ENCODE results near the gene AFDN. TPM values are rescaled to one million over a fixed set of nuclear protein-coding genes. Genes with fewer than 3 reads are reported as not detected.

AFDN gene
- total RNA-seq, 1 experiment from 2014 or later: 177 TPM

DNA sequence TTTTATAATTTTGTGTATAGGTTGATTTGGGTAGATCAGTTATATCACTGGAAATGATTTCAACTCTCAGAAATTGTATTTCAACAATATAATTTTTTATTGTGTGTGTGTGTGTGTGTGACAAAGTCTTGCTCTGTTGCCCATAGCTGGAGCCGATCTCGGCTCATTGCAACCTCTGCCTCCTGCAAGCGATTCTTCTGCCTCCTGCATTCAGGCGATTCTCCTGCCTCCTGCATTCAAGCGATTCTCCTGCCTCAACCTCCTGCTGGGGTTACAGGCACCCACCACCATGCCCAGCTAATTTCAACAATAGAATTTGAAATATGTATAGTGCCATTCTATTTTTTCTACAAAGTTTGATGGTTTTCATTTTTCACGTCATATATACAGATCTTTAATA lies 24.1 kb downstream of the AFDN start:
- BruUV-seq (replicated peaks): no TSS peak
- CTCF ChIA-PET: no interaction called here
- H3K4me3 Mint-ChIP-seq (ENCODE audit: unreplicated experiment): peak overlapping the region; percentile 40
- no peaks in the 10 kb centered on the region for H3K36me3 Mint-ChIP-seq (ENCODE audit: insufficient read depth, unreplicated experiment)
- no peaks in the 10 kb centered on the region for H3K9me3 Mint-ChIP-seq (ENCODE audit: unreplicated experiment)
- Histone ChIP-seq H3K4me3 (ENCODE audit: low read depth, low read length) (no peak overlapping the region), H3K36me3 (ENCODE audit: control insufficient read depth, insufficient read depth, low read length) (no peaks in the 10 kb centered on the region), H3K27me3 (replicated peaks; ENCODE audit: control insufficient read depth, insufficient read depth, low read length) (no peaks in the 10 kb centered on the region), H3K9me3 (no peaks in the 10 kb centered on the region), H3K4me1 (peaks cover 65% of the 10 kb centered on the region)
- DNase-seq: no peak
- POLR2A ChIA-PET: interaction anchor here (0.6 kb wide), 1 partner anchor 185 kb away, joined by 3 read pairs; no protein-coding TSS in a partner anchor
- peak overlapping the region; percentile 95 for H3K27ac Mint-ChIP-seq (ENCODE audit: unreplicated experiment)
- H3K27me3 Mint-ChIP-seq (ENCODE audit: insufficient read depth, unreplicated experiment): no peaks in the 10 kb centered on the region
- TF ChIP-seq, protein P1, sequence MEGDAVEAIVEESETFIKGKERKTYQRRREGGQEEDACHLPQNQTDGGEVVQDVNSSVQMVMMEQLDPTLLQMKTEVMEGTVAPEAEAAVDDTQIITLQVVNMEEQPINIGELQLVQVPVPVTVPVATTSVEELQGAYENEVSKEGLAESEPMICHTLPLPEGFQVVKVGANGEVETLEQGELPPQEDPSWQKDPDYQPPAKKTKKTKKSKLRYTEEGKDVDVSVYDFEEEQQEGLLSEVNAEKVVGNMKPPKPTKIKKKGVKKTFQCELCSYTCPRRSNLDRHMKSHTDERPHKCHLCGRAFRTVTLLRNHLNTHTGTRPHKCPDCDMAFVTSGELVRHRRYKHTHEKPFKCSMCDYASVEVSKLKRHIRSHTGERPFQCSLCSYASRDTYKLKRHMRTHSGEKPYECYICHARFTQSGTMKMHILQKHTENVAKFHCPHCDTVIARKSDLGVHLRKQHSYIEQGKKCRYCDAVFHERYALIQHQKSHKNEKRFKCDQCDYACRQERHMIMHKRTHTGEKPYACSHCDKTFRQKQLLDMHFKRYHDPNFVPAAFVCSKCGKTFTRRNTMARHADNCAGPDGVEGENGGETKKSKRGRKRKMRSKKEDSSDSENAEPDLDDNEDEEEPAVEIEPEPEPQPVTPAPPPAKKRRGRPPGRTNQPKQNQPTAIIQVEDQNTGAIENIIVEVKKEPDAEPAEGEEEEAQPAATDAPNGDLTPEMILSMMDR (IDR thresholded peaks at IDR 0.05; ENCODE audit: insufficient read depth in 1 of 2, low read depth in 1 of 2, low read length in 1 of 2, severe bottlenecking in 1 of 2, unreplicated experiment in 1 of 2): no peak
- intact Hi-C loops (cut with micrococcal nuclease; ENCODE audit: unreplicated experiment): no loop called here
- peaks cover 53% of the 10 kb centered on the region for H3K4me1 Mint-ChIP-seq (ENCODE audit: low read depth, unreplicated experiment)

DNA sequence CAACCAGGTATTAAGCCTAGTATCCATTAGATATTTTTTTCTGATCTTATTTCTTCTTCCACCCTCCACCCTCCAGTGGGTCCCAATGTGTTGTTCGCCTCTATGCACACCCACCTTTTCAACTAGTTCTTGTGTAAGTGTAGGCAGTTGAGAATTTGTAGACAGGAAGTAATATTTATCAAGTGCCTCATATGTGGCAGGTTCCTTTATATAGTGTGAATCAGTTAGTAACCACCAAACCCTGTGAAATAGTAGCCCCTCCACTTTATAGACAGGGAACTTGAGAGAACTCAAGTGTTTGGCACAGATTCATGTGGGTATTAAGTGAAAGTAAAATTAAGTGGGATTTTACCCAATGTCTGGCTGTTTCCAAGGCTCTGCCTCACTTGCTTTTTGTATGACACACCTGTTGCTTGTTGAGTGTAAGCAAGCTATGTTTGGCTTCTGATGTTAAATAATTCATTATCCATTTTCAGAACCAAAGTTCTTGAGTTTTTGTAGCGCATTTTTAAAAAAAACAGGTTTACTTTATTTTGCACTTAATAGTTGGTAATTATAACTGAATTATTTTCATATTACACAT lies 24.8 kb downstream of the AFDN start:
- Histone ChIP-seq H3K4me1 (peaks cover 66% of the 10 kb centered on the region), H3K4me3 (ENCODE audit: low read depth, low read length) (no peak overlapping the region), H3K27me3 (replicated peaks; ENCODE audit: control insufficient read depth, insufficient read depth, low read length) (no peaks in the 10 kb centered on the region), H3K36me3 (ENCODE audit: control insufficient read depth, insufficient read depth, low read length) (no peaks in the 10 kb centered on the region), H3K9me3 (no peaks in the 10 kb centered on the region)
- no TSS peak for BruUV-seq (replicated peaks)
- Mint-ChIP-seq H3K27ac (ENCODE audit: unreplicated experiment) (peak overlapping the region; percentile 95), H3K36me3 (ENCODE audit: insufficient read depth, unreplicated experiment) (no peaks in the 10 kb centered on the region), H3K9me3 (ENCODE audit: unreplicated experiment) (no peaks in the 10 kb centered on the region), H3K4me1 (ENCODE audit: low read depth, unreplicated experiment) (peaks cover 53% of the 10 kb centered on the region), H3K4me3 (ENCODE audit: unreplicated experiment) (no peak overlapping the region), H3K27me3 (ENCODE audit: insufficient read depth, unreplicated experiment) (no peaks in the 10 kb centered on the region)
- CTCF ChIA-PET: no interaction called here
- POLR2A ChIA-PET: interaction anchor here (0.6 kb wide), 1 partner anchor 185 kb away, joined by 3 read pairs; no protein-coding TSS in a partner anchor
- TF ChIP-seq, protein P1 (IDR thresholded peaks at IDR 0.05; ENCODE audit: insufficient read depth in 1 of 2, low read depth in 1 of 2, low read length in 1 of 2, severe bottlenecking in 1 of 2, unreplicated experiment in 1 of 2): no peak
- no peak for DNase-seq
- intact Hi-C loops (cut with micrococcal nuclease; ENCODE audit: unreplicated experiment): no loop called here

DNA sequence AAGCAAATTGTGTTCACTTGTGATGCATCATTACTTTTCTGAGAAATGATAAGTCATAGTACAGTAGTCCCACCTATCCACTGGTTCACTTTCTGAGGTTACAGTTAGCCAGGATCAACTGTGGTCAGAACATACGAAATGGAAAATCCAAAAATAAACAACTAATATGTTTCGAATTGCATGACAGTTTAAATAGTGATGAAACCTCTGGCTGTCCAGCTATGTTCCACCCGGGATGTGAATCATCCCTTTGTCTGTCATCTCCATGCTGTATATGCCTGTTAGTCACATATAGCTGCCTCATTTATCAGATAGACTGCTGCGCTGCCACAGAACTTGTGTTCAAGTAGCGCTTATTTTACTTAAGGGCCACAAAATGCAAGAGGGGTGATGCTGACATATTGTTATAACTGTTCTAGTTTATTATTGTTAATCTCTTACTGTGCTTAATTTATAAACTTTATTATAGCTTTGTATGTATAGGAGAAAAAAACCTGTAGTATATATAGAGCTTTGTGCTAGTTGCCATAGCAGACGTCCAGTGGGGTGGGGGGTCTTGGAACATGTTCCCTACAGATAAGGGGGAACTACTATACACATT lies 29.2 kb downstream of the AFDN start:
- Mint-ChIP-seq H3K4me3 (ENCODE audit: unreplicated experiment) (no peak overlapping the region), H3K4me1 (ENCODE audit: low read depth, unreplicated experiment) (peaks cover 42% of the 10 kb centered on the region), H3K27me3 (ENCODE audit: insufficient read depth, unreplicated experiment) (no peaks in the 10 kb centered on the region), H3K27ac (ENCODE audit: unreplicated experiment) (no peak overlapping the region), H3K9me3 (ENCODE audit: unreplicated experiment) (no peaks in the 10 kb centered on the region), H3K36me3 (ENCODE audit: insufficient read depth, unreplicated experiment) (no peaks in the 10 kb centered on the region)
- no peak overlapping the region for H3K4me3 ChIP-seq (ENCODE audit: low read depth, low read length)
- DNase-seq: peak in 1 of 2 experiments; percentile 7
- TF ChIP-seq, protein P1 (IDR thresholded peaks at IDR 0.05; ENCODE audit: insufficient read depth in 1 of 2, low read depth in 1 of 2, low read length in 1 of 2, severe bottlenecking in 1 of 2, unreplicated experiment in 1 of 2): no peak
- no peaks in the 10 kb centered on the region for H3K27me3 ChIP-seq (replicated peaks; ENCODE audit: control insufficient read depth, insufficient read depth, low read length)
- no peaks in the 10 kb centered on the region for H3K36me3 ChIP-seq (ENCODE audit: control insufficient read depth, insufficient read depth, low read length)
- BruUV-seq (replicated peaks): no TSS peak
- intact Hi-C loops (cut with micrococcal nuclease; ENCODE audit: unreplicated experiment): no loop called here
- peaks cover 44% of the 10 kb centered on the region for H3K4me1 ChIP-seq
- POLR2A ChIA-PET: no interaction called here
- H3K9me3 ChIP-seq: no peaks in the 10 kb centered on the region
- CTCF ChIA-PET: no interaction called here

Measured in Caco-2 (cell line).